BJ (cell line): ENCODE measurements around the gene DOCK1. TPM values are rescaled to one million over a fixed set of nuclear protein-coding genes. Genes with fewer than 3 reads are reported as not detected.

Experiments
- CTCF ChIA-PET: fragments of 350-600 bp; formaldehyde crosslinking; extraction: SDS; loops from one replicate; lab custom pipeline; 2021; ENCODE audit warnings: antibody characterized with exemption, inconsistent platforms; lab: Yijun Ruan, JAX
- POLR2A ChIA-PET: fragments of 300-600 bp; sonication (Branson Sonifier 250); formaldehyde crosslinking; extraction: SDS; loops from one replicate; lab custom pipeline; 2021; ENCODE audit warnings: antibody characterized with exemption; lab: Charles Lee
- DNase-seq: peaks from one replicate; pipeline ENCODE4 v3.0.0-alpha.2; 2011; ENCODE audit warnings: low read depth
- H3K27me3 ChIP-seq: 2 replicates; pipeline ENCODE4 v1.6.0; 2011; ENCODE audit warnings: low read length; ENCODE audit not compliant: control insufficient read depth, insufficient read depth
- H3K36me3 ChIP-seq: 2 replicates; pipeline ENCODE4 v1.5.1; 2011; ENCODE audit warnings: low read length; ENCODE audit not compliant: control insufficient read depth, insufficient read depth
- H3K4me3 ChIP-seq: 2 replicates; pipeline ENCODE4 v1.5.1; 2011; ENCODE audit warnings: low read depth, mild to moderate bottlenecking, control low read depth, low read length
- polyA plus RNA-seq: library from polyadenylated mRNA; depleted of rRNA; stranded (reverse); fragments of >200 nt; gene quantifications from 2 replicates; pipeline ENCODE4 v1.2.3, GENCODE V29; 2011
- TF ChIP-seq, protein P1 (sequence below): IDR thresholded peaks from 2 replicates; pipeline ENCODE4 v1.5.1; 2011; ENCODE audit warnings: low read depth, mild to moderate bottlenecking, control low read depth, inconsistent platforms, low read length, moderate library complexity; ENCODE audit not compliant: insufficient read depth

DOCK1 gene
- polyA plus RNA-seq, 1 experiment = 20.0 TPM

DNA sequence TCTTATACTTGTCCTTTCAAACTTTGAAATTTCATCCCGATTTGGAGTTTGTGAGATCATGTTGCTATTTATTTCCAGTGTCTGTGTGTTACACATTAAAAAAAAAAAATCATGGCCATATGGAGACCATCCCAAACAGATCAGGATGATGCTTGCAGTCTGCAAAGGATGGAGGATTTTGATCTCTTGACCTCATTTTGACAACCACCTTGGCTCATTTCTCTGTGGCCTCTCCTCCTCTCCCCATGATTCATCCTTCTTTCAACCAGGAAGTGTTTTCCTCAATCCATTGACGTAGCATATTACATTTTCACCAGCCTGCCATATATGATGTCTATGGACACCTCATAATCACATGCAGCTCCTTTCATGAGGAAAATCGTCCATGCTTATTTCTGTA is 360.1 kb downstream of the DOCK1 start:
- no peaks in the 10 kb centered on the region for H3K27me3 ChIP-seq
- DNase-seq = no peak
- H3K4me3 ChIP-seq = no peak overlapping the region
- TF ChIP-seq, protein P1, sequence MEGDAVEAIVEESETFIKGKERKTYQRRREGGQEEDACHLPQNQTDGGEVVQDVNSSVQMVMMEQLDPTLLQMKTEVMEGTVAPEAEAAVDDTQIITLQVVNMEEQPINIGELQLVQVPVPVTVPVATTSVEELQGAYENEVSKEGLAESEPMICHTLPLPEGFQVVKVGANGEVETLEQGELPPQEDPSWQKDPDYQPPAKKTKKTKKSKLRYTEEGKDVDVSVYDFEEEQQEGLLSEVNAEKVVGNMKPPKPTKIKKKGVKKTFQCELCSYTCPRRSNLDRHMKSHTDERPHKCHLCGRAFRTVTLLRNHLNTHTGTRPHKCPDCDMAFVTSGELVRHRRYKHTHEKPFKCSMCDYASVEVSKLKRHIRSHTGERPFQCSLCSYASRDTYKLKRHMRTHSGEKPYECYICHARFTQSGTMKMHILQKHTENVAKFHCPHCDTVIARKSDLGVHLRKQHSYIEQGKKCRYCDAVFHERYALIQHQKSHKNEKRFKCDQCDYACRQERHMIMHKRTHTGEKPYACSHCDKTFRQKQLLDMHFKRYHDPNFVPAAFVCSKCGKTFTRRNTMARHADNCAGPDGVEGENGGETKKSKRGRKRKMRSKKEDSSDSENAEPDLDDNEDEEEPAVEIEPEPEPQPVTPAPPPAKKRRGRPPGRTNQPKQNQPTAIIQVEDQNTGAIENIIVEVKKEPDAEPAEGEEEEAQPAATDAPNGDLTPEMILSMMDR = no peak
- CTCF ChIA-PET = no interaction called here
- POLR2A ChIA-PET = no interaction called here
- H3K36me3 ChIP-seq = peaks cover 5% of the 10 kb centered on the region

DNA sequence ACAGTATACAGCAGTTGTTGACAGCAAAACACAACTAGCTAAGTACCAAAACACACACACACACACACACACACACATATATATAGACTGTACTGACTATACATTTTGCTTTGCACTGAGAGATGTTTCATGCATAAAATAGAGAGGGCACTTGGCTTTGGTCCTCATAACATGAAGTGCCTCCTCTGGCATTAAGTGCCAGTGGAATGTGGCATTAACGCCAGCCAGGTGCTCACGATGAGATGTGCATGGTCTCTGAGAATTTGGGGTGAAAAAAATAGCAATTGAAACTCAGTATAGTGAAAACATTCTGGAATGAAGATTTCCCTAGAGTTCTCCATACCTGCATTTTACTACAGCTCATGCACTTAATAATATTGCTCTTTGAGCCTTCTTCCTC is 361.2 kb downstream of the DOCK1 start:
- no peak for DNase-seq
- ChIA-PET CTCF (no interaction called here), POLR2A (no interaction called here)
- Histone ChIP-seq H3K4me3 (no peak overlapping the region), H3K27me3 (no peaks in the 10 kb centered on the region), H3K36me3 (peaks cover 5% of the 10 kb centered on the region)
- TF ChIP-seq, protein P1 = no peak

- H3K4me3 ChIP-seq = no peak overlapping the region
- TF ChIP-seq, protein P1 = no peak
- peaks cover 5% of the 10 kb centered on the region for H3K36me3 ChIP-seq
- DNase-seq = no peak
- ChIA-PET CTCF (no interaction called here), POLR2A (no interaction called here)
- H3K27me3 ChIP-seq = no peaks in the 10 kb centered on the region
Measured at GRCh38 chr10:127267442-127267841, 362.2 kb downstream of the DOCK1 start.

GRCh38 chr10:127272076-127272475 is 366.8 kb downstream of the DOCK1 start:
- Histone ChIP-seq H3K36me3 (peaks cover 1% of the 10 kb centered on the region; the same call in 1 of the 2 replicates), H3K27me3 (no peaks in the 10 kb centered on the region), H3K4me3 (no peak overlapping the region)
- ChIA-PET CTCF (interaction anchor here (0.7 to 1.2 kb wide), 3 partner anchors 9 to 25 kb away, joined by 3 read pairs; no protein-coding TSS in a partner anchor), POLR2A (no interaction called here)
- TF ChIP-seq, protein P1 = no peak
- DNase-seq = no peak

DNA sequence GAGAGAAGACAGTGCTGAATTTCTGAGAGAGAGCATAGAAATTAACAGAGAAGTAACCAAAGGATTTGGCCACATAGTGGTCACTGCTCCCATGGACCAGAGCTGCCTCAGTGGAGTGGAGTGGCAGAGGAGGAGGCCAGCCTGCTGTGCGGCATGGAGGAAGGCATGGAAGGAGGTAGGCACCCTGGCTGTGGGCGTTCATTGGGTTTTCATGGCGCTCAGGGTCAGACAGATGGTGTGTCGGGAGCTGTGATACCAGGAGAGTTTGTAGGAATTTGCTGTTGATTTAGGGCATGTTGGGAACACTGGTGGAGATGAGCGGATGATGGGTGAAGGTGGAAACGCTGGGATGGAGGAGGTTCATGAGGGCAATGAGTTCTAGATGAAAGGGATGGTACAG is 370.0 kb downstream of the DOCK1 start:
- Histone ChIP-seq H3K36me3 (peaks cover 1% of the 10 kb centered on the region; the same call in 1 of the 2 replicates), H3K27me3 (no peaks in the 10 kb centered on the region), H3K4me3 (no peak overlapping the region)
- ChIA-PET POLR2A (no interaction called here), CTCF (no interaction called here)
- TF ChIP-seq, protein P1 = no peak
- DNase-seq = no peak
